Right lobe of liver (tissue), 6 donors: Measurements from ENCODE around the gene HEATR1. TPM values are rescaled to one million over a fixed set of nuclear protein-coding genes. Genes with fewer than 3 reads are reported as not detected.

Experiments
- ATAC-seq, 4 donors: fragments of 200-7000 bp; cut with Tn5 transposase; one replicate each; pipeline ENCODE4 v1.9.1; 2020; ENCODE audit warnings: mild to moderate bottlenecking in 4 of 4, moderate library complexity in 4 of 4
- DNase-seq, 3 donors: peaks; one replicate each; pipeline ENCODE4 v3.0.0-alpha.2; 2020
- H3K27ac ChIP-seq, 3 donors: fragments of 200-600 bp; one replicate each; pipeline ENCODE4 v1.8.0; 2022
- H3K27me3 ChIP-seq, 2 donors: fragments of 200-600 bp; one replicate each; pipeline ENCODE4 v1.8.0; 2022
- H3K36me3 ChIP-seq, 4 donors: fragments of 200-600 bp; sonication (generic) in 1 of 4; one replicate each; pipeline versions ENCODE4 v1.5.1 to v1.8.0; 2017 to 2022; ENCODE audit warnings: control low read depth in 1 of 4
- H3K4me1 ChIP-seq, 4 donors: fragments of 200-600 bp; sonication (generic) in 1 of 4; one replicate each; pipeline versions ENCODE4 v1.5.1 to v1.8.0; 2017 to 2022; ENCODE audit warnings: control low read depth in 1 of 4
- H3K4me3 ChIP-seq, 3 donors: fragments of 200-600 bp; one replicate each; pipeline ENCODE4 v1.8.0; 2022
- H3K9me3 ChIP-seq, 4 donors: fragments of 200-600 bp; sonication (generic) in 1 of 4; one replicate each; pipeline versions ENCODE4 v1.5.1 to v1.8.0; 2017 to 2022; ENCODE audit warnings: control low read depth in 1 of 4
- CTCF ChIP-seq, 4 donors: fragments of 200-600 bp in 3 of 4; fragments of 450-650 bp in 1 of 4; IDR thresholded peaks; one replicate each; pipeline versions ENCODE4 v1.5.1 to v1.8.0; 2016 to 2022; ENCODE audit warnings: antibody characterized with exemption in 4 of 4, mild to moderate bottlenecking in 2 of 4
- POLR2A ChIP-seq: fragments of 450-650 bp; IDR thresholded peaks from one replicate; pipeline ENCODE4 v1.6.1; 2017; ENCODE audit warnings: antibody characterized with exemption, mild to moderate bottlenecking
- WGBS: methylation state at CpG from one replicate; pipeline ENCODE4 v1.1.6; 2018; ENCODE audit warnings: low coverage, low lambda C conversion rate; ENCODE audit not compliant: insufficient coverage; ENCODE audit errors: missing lambda C conversion rate; 5-methylcytosine and 5-hydroxymethylcytosine counted together
- intact Hi-C, 2 donors: fragments of 100-400 bp; cut with DNase I; formaldehyde crosslinking; loops; one replicate each; pipeline versions ENCODE4 v1.11.2 to v1.14.1; 2022
- total RNA-seq, 6 experiments: library from RNA; depleted of rRNA in 2 of 6; stranded (reverse); fragments of >200 nt in 2 of 6; fragmentation: NEBNext Ultra II Directional in 3 of 6; extraction: Animal tissue kit (Norgen Biotek cat#: 25700) in 3 of 6; gene quantifications; one replicate each; pipeline versions ENCODE4 v1.1.0 to v1.2.4, GENCODE V29; 2016 to 2023
- donor health status: DM: no; HTN: yes; CAD: no.
- donor health status: DM: no; HTN: no; CAD: no.
- donor health status: DM: no; HTN: no; CAD: no.
- donor health status: DM: no; HTN: yes; CAD: no.
- donor health status: DM: no; HTN: yes; CAD: no.

HEATR1 gene
- total RNA-seq, 6 experiments from 2014 or later = 7.0 to 14.1 (median 12.4) TPM

GRCh38 chr1:236576004-236576403, 28.3 kb downstream of the HEATR1 start:
- DNase-seq (no peak), ATAC-seq (no peak)
- Histone ChIP-seq H3K4me3 (no peak overlapping the region), H3K9me3 (no peaks in the 10 kb centered on the region), H3K27ac (no peak overlapping the region), H3K36me3 (peaks cover 0 to 57% (median 12%) of the 10 kb centered on the region in 4 donors), H3K27me3 (no peaks in the 10 kb centered on the region), H3K4me1 (no peaks in the 10 kb centered on the region)
- intact Hi-C loops = no loop called here
- WGBS = 67% methylated on average over 2 of the region's 2 CpGs
- no peak for TF ChIP-seq POLR2A
- no peak for TF ChIP-seq CTCF (IDR thresholded peaks at IDR 0.05)

GRCh38 chr1:236575523-236575922, 28.8 kb downstream of the HEATR1 start:
- no peak for DNase-seq
- Histone ChIP-seq H3K27me3 (no peaks in the 10 kb centered on the region), H3K4me3 (no peak overlapping the region), H3K36me3 (peaks cover 0 to 61% (median 15%) of the 10 kb centered on the region in 4 donors), H3K27ac (no peak overlapping the region), H3K9me3 (no peaks in the 10 kb centered on the region), H3K4me1 (no peaks in the 10 kb centered on the region)
- no peak for ATAC-seq
- TF ChIP-seq CTCF (IDR thresholded peaks at IDR 0.05) (no peak), POLR2A (no peak)
- WGBS = 88% methylated on average over 3 of the region's 3 CpGs
- intact Hi-C loops = no loop called here

- TF ChIP-seq POLR2A (no peak), CTCF (IDR thresholded peaks at IDR 0.05) (no peak)
- no peak for DNase-seq
- H3K27ac ChIP-seq = no peak overlapping the region
- no peak overlapping the region for H3K4me3 ChIP-seq
- H3K36me3 ChIP-seq = peaks cover 5 to 85% (median 34%) of the 10 kb centered on the region in 4 donors
- intact Hi-C loops = no loop called here
- no peak for ATAC-seq
- WGBS = 73% methylated on average over 2 of the region's 2 CpGs
- H3K9me3 ChIP-seq = no peaks in the 10 kb centered on the region
- H3K4me1 ChIP-seq = no peaks in the 10 kb centered on the region
- no peaks in the 10 kb centered on the region for H3K27me3 ChIP-seq
Measured at GRCh38 chr1:236568285-236568894, 35.9 kb downstream of the HEATR1 start.

- no peaks in the 10 kb centered on the region for H3K4me1 ChIP-seq
- H3K36me3 ChIP-seq = peaks cover 5 to 61% (median 23%) of the 10 kb centered on the region in 4 donors
- WGBS = 97% methylated on average over 5 of the region's 5 CpGs
- H3K4me3 ChIP-seq = no peak overlapping the region
- intact Hi-C loops = no loop called here
- no peaks in the 10 kb centered on the region for H3K9me3 ChIP-seq
- H3K27ac ChIP-seq = no peak overlapping the region
- no peaks in the 10 kb centered on the region for H3K27me3 ChIP-seq
- DNase-seq = no peak
- no peak for ATAC-seq
- TF ChIP-seq POLR2A (no peak), CTCF (IDR thresholded peaks at IDR 0.05) (no peak)
Measured at GRCh38 chr1:236565530-236565929, 38.8 kb downstream of the HEATR1 start.
